ENCODE data around the gene TUBGCP3. TPM values are rescaled to one million over a fixed set of nuclear protein-coding genes. Genes with fewer than 3 reads are reported as not detected.

Gene TUBGCP3
- total RNA-seq (2022; extraction: Qiagen RNA extraction), result 16.1 to 18.0 TPM (median 17.6 TPM) in 5 replicates

GRCh38 chr13:112587764-112588489 lies at the start of gene TUBGCP3:
Gene TUBGCP3 (minus strand): TSS chr13:112588153. CDS start chr13:112587980, 173 bp downstream.

Other genes starting within 250 kb of the TUBGCP3 start
- gene SPACA7, start 211.8 kb downstream of the TUBGCP3 start, total RNA-seq (2022; extraction: Qiagen RNA extraction), result not detected in 5 replicates
- gene ATP11A, start 101.9 kb upstream of the TUBGCP3 start, total RNA-seq (2022; extraction: Qiagen RNA extraction), result 7.2 to 10.7 TPM (median 10.5 TPM) in 5 replicates